ENCODE measurements around the gene BLMH. TPM values are rescaled to one million over a fixed set of nuclear protein-coding genes. Genes with fewer than 3 reads are reported as not detected.

BLMH gene
- total RNA-seq, 2 donors from 2014 or later = 18.7 to 48.1 TPM

DNA sequence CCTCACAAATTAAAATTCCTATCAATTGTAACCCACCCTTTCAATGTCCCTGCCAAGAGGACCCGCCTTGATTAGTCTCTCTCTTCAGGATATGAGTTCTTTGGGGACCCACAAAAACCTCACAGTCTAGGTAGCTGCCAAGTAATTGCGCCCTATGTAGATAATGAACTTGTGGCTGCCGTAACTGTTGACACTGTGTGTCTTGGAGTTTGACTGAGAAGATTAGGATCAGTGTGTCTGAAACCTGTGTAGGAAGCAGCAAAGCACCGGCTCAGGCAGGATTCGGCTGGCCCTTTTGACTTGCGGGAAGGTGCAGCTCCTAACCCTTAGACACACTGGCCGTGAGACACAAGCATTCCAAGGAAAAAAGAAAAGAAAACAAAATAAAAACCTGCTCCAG is 38.4 kb downstream of the BLMH start:
- TF ChIP-seq POLR2A (IDR thresholded peaks at IDR 0.05) = no peak
- TF ChIP-seq, protein P1, sequence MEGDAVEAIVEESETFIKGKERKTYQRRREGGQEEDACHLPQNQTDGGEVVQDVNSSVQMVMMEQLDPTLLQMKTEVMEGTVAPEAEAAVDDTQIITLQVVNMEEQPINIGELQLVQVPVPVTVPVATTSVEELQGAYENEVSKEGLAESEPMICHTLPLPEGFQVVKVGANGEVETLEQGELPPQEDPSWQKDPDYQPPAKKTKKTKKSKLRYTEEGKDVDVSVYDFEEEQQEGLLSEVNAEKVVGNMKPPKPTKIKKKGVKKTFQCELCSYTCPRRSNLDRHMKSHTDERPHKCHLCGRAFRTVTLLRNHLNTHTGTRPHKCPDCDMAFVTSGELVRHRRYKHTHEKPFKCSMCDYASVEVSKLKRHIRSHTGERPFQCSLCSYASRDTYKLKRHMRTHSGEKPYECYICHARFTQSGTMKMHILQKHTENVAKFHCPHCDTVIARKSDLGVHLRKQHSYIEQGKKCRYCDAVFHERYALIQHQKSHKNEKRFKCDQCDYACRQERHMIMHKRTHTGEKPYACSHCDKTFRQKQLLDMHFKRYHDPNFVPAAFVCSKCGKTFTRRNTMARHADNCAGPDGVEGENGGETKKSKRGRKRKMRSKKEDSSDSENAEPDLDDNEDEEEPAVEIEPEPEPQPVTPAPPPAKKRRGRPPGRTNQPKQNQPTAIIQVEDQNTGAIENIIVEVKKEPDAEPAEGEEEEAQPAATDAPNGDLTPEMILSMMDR (IDR thresholded peaks at IDR 0.05) = no peak
- Histone ChIP-seq H3K4me3 (no peak overlapping the region), H3K4me1 (no peaks in the 10 kb centered on the region), H3K36me3 (replicated peaks in 1 of 2; ENCODE audit: insufficient read depth in 1 of 2, low read depth in 2 of 2) (no peaks in the 10 kb centered on the region), H3K27me3 (no peaks in the 10 kb centered on the region), H3K27ac (peak overlapping the region in 1 of 4 donors; percentile 16), H3K9me3 (no peaks in the 10 kb centered on the region)
- ATAC-seq (no peak), DNase-seq (no peak)
- intact Hi-C loops (cut with DNase I) = no loop called here
- WGBS, 2 donors = 47 to 61% methylated on average over 7 of the region's 7 CpGs

DNA sequence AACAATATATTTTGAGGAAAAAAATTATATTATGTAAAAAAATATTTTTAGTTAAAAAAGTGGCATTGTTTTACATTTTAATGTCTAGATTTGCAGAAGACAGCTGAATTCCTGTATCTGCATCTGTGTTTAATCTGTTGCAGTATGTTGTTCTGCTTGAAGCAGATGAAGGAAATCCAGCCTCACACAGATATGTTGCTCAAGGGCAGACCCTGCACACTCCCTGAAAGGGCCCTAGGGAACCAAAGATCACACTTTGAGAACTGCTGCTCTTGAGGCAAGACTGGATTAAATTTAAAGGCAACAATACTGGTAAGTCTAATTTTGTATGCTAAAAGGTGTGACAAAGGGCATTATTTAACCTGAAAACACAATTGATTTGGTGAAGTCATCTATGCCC is 39.8 kb downstream of the BLMH start:
- H3K36me3 ChIP-seq (replicated peaks in 1 of 2; ENCODE audit: insufficient read depth in 1 of 2, low read depth in 2 of 2) = no peaks in the 10 kb centered on the region
- H3K4me3 ChIP-seq = no peak overlapping the region
- DNase-seq (no peak), ATAC-seq (no peak)
- no peaks in the 10 kb centered on the region for H3K9me3 ChIP-seq
- H3K27ac ChIP-seq = no peak overlapping the region
- H3K4me1 ChIP-seq = no peaks in the 10 kb centered on the region
- H3K27me3 ChIP-seq = no peaks in the 10 kb centered on the region
- intact Hi-C loops (cut with DNase I) = no loop called here
- no peak for TF ChIP-seq POLR2A (IDR thresholded peaks at IDR 0.05)
- TF ChIP-seq, protein P1 (IDR thresholded peaks at IDR 0.05) = no peak

DNA sequence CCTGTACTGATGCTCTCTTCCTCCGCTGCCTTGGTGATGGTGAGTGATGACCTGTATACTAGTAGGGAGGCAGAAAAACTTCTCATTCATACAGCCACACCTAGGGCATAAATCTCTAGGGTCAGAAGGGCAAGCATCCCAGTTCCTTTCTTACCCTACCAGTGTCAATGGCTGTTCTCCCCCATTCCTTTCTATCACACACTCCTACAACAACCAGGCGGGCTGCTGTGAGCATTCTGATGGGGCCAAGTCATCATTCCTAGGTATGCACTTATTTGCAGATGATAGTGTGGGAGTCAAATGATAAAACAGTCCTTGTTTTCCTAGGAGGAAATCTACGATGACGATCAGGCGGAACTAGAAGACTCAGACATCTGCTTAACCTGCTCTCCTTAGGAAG is 42.3 kb downstream of the BLMH start:
- DNase-seq = no peak
- no peak for TF ChIP-seq POLR2A (IDR thresholded peaks at IDR 0.05)
- TF ChIP-seq, protein P1 (IDR thresholded peaks at IDR 0.05) = no peak
- 92 to 99% methylated on average over 5 of the region's 5 CpGs for WGBS, 2 donors
- Histone ChIP-seq H3K4me1 (no peaks in the 10 kb centered on the region), H3K27me3 (no peaks in the 10 kb centered on the region), H3K27ac (no peak overlapping the region), H3K36me3 (replicated peaks in 1 of 2; ENCODE audit: insufficient read depth in 1 of 2, low read depth in 2 of 2) (no peaks in the 10 kb centered on the region), H3K4me3 (no peak overlapping the region), H3K9me3 (no peaks in the 10 kb centered on the region)
- intact Hi-C loops (cut with DNase I) = loop anchor here (10.0 kb wide), 1 partner anchor 125 kb away; no protein-coding TSS in a partner anchor
- no peak for ATAC-seq

DNA sequence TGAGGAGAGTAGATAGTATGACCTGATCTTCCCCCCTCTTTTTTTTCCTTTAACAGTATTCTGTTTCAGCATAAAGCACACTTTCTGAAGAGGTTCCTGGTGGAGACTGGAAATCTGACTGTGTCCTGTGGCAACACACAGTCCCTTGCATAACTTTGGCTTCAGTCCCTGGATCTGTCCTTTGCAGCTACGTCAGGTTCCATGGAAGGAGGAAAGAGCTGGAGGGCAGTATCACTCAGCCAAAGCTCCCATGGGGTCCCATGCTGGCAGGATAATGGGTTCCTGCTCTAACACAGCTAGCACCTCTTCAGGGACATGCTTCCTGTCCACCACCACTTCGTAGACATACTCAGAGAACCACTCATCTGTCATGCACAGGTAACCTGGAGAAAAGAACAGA is 43.0 kb downstream of the BLMH start:
- Histone ChIP-seq H3K4me3 (no peak overlapping the region), H3K27ac (peak overlapping the region in 1 of 4 donors; percentile 30), H3K4me1 (no peaks in the 10 kb centered on the region), H3K27me3 (no peaks in the 10 kb centered on the region), H3K9me3 (no peaks in the 10 kb centered on the region), H3K36me3 (replicated peaks in 1 of 2; ENCODE audit: insufficient read depth in 1 of 2, low read depth in 2 of 2) (no peaks in the 10 kb centered on the region)
- peak in 1 of 4 donors; percentile 26 for DNase-seq
- intact Hi-C loops (cut with DNase I) = loop anchor here (10.0 kb wide), 1 partner anchor 124 kb away; no protein-coding TSS in a partner anchor
- no peak for TF ChIP-seq POLR2A (IDR thresholded peaks at IDR 0.05)
- TF ChIP-seq, protein P1 (IDR thresholded peaks at IDR 0.05) = no peak
- 71 to 76% methylated on average over 2 of the region's 2 CpGs for WGBS, 2 donors
- no peak for ATAC-seq

- no peaks in the 10 kb centered on the region for H3K36me3 ChIP-seq (replicated peaks in 1 of 2; ENCODE audit: insufficient read depth in 1 of 2, low read depth in 2 of 2)
- ATAC-seq (no peak), DNase-seq (no peak)
- H3K4me1 ChIP-seq = no peaks in the 10 kb centered on the region
- no peak overlapping the region for H3K4me3 ChIP-seq
- no peaks in the 10 kb centered on the region for H3K27me3 ChIP-seq
- 85 to 89% methylated on average over 7 of the region's 7 CpGs for WGBS, 2 donors
- intact Hi-C loops (cut with DNase I) = loop anchor here (10.0 kb wide), 1 partner anchor 122 kb away; no protein-coding TSS in a partner anchor
- no peaks in the 10 kb centered on the region for H3K9me3 ChIP-seq
- no peak overlapping the region for H3K27ac ChIP-seq
- TF ChIP-seq POLR2A (IDR thresholded peaks at IDR 0.05) = no peak
- TF ChIP-seq, protein P1 (IDR thresholded peaks at IDR 0.05) = no peak
Observed at GRCh38 chr17:30246460-30246859, 45.3 kb downstream of the BLMH start.
